ENCODE data around the gene YOD1. TPM values are rescaled to one million over a fixed set of nuclear protein-coding genes. Genes with fewer than 3 reads are reported as not detected.

Gene YOD1
- total RNA-seq, 1 experiment from 2014 or later, result 12.5 TPM

- Histone ChIP-seq H3K4me2 (peak overlapping the region; percentile 70), H3K79me2 (ENCODE audit: low read depth) (no peaks in the 10 kb centered on the region), H3K27me3 (ENCODE audit: insufficient read depth, low read depth) (no peaks in the 10 kb centered on the region), H3K4me1 (replicated peaks; ENCODE audit: insufficient read depth) (peaks cover 71% of the 10 kb centered on the region), H4K20me1 (ENCODE audit: insufficient read depth) (no peaks in the 10 kb centered on the region), H2AFZ (no peak overlapping the region), H3K27ac (peak overlapping the region; percentile 93; the same call in 1 of the 2 replicates), H3K4me3 (no peak overlapping the region), H3K36me3 (ENCODE audit: low read depth) (no peaks in the 10 kb centered on the region), H3F3A (ENCODE audit: insufficient read depth, low read depth) (peaks cover 45% of the 10 kb centered on the region), H3K9me2 (ENCODE audit: insufficient read depth) (no peaks in the 10 kb centered on the region), H3K9me3 (ENCODE audit: insufficient read depth, low read depth) (peaks cover 8% of the 10 kb centered on the region; the same call in 1 of the 2 replicates)
- no TSS peak for BruUV-seq (replicated peaks)
- TF ChIP-seq CTCF (conservative IDR thresholded peaks at IDR 0.05) (no peak), EZH2 (IDR thresholded peaks at IDR 0.05; ENCODE audit: low read depth) (no peak)
- no peak for DNase-seq
- ChIA-PET CTCF (interaction anchor here (1.1 to 2.9 kb wide), 5 partner anchors 14 to 47 kb away, joined by 3 to 13 read pairs (median 11); partner anchors contain the start of genes C1orf116 and PFKFB2), POLR2A (ENCODE audit: unreplicated experiment) (interaction anchor here (1.1 kb wide), 1 partner anchor 14 kb away, joined by 5 read pairs; no protein-coding TSS in a partner anchor)
- intact Hi-C loops (cut with micrococcal nuclease; ENCODE audit: unreplicated experiment), result no loop called here
These were observed 44.9 kb downstream of the YOD1 start for GRCh38 chr1:207006083-207006482.

DNA sequence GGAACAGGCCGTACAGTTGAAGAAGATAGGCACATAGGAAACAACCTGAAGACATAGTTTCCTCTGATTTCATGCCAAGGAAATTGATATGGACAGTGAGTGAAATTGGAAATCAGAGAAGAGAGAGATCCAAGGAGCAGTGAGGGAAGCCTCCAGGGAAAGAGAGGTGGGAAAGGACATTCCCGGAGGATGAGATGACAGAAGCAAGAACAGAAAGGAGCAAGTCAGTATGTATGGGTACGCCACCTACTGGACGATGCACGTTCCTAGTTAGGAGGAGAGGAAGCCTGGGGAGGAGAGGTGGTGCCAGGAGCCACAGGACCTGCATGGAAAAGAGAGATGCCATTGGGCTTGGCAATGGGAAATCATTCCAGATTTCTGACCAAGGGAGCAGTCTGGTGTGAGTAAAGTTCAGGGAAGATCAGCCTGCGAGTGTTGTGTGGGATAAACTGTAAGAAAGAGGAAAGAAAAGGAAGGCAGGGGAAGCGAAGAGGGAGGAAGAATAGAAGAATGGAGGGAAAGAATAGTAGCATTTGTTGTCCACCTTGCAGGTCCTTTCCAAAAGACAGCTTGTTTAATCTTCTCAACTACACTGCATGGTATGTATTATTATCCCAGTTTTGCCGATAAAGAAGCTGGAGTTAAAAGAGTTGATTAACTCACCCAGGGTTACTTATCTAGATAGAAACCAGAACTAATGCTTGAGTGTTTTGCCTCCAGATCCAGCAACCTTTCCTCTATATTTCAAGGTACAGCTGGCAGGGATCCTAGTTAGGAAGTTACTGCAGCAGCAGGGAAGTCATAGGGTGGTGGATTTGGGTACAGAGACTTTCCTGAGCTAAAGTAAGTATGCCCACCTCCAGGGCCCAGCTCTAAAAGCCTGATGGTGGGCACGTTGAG is 45.8 kb downstream of the YOD1 start:
- intact Hi-C loops (cut with micrococcal nuclease; ENCODE audit: unreplicated experiment), result loop anchor here (5.0 kb wide), 1 partner anchor 387 kb away; no protein-coding TSS in a partner anchor
- H3K27me3 ChIP-seq (ENCODE audit: insufficient read depth, low read depth), result no peaks in the 10 kb centered on the region
- H3K9me2 ChIP-seq (ENCODE audit: insufficient read depth), result no peaks in the 10 kb centered on the region
- H3K4me2 ChIP-seq, result peak overlapping the region; percentile 70
- ChIA-PET CTCF (interaction anchor here (0.6 to 2.9 kb wide), 8 partner anchors 15 to 96 kb away, joined by 3 to 13 read pairs (median 6); partner anchors contain the start of genes C1orf116 and PFKFB2), POLR2A (ENCODE audit: unreplicated experiment) (interaction anchor here (0.6 to 1.0 kb wide), 2 partner anchors 10 to 20 kb away, joined by 4 to 5 read pairs; no protein-coding TSS in a partner anchor)
- peaks cover 80% of the 10 kb centered on the region for H3K4me1 ChIP-seq (replicated peaks; ENCODE audit: insufficient read depth)
- no peaks in the 10 kb centered on the region for H3K79me2 ChIP-seq (ENCODE audit: low read depth)
- peaks cover 8% of the 10 kb centered on the region; the same call in 1 of the 2 replicates for H3K9me3 ChIP-seq (ENCODE audit: insufficient read depth, low read depth)
- no peaks in the 10 kb centered on the region for H3K36me3 ChIP-seq (ENCODE audit: low read depth)
- H2AFZ ChIP-seq, result no peak overlapping the region
- peaks cover 54% of the 10 kb centered on the region for H3F3A ChIP-seq (ENCODE audit: insufficient read depth, low read depth)
- H3K27ac ChIP-seq, result peak overlapping the region; percentile 93
- no TSS peak for BruUV-seq (replicated peaks)
- H3K4me3 ChIP-seq, result no peak overlapping the region
- DNase-seq, result peak; percentile 50 to 59
- TF ChIP-seq CTCF (conservative IDR thresholded peaks at IDR 0.05) (peak; percentile 71), EZH2 (IDR thresholded peaks at IDR 0.05; ENCODE audit: low read depth) (no peak)
- H4K20me1 ChIP-seq (ENCODE audit: insufficient read depth), result no peaks in the 10 kb centered on the region

GRCh38 chr1:207003210-207003609 is 47.8 kb downstream of the YOD1 start:
- no TSS peak for BruUV-seq (replicated peaks)
- no peaks in the 10 kb centered on the region for H3K9me2 ChIP-seq (ENCODE audit: insufficient read depth)
- no peak overlapping the region for H3K4me3 ChIP-seq
- no peak for DNase-seq
- H2AFZ ChIP-seq, result no peak overlapping the region
- H3K79me2 ChIP-seq (ENCODE audit: low read depth), result no peaks in the 10 kb centered on the region
- no peaks in the 10 kb centered on the region for H3K36me3 ChIP-seq (ENCODE audit: low read depth)
- no peak for TF ChIP-seq EZH2 (IDR thresholded peaks at IDR 0.05; ENCODE audit: low read depth)
- no peak for TF ChIP-seq CTCF (conservative IDR thresholded peaks at IDR 0.05)
- H3K27me3 ChIP-seq (ENCODE audit: insufficient read depth, low read depth), result no peaks in the 10 kb centered on the region
- POLR2A ChIA-PET (ENCODE audit: unreplicated experiment), result interaction anchor here (1.0 to 1.1 kb wide), 4 partner anchors 17 to 49 kb away, joined by 3 to 12 read pairs (median 4); partner anchors contain the start of genes C1orf116 and PFKFB2
- peak overlapping the region; percentile 93 for H3K27ac ChIP-seq
- CTCF ChIA-PET, result interaction anchor here (0.7 to 2.7 kb wide), 3 partner anchors 21 to 396 kb away, joined by 3 to 12 read pairs (median 5); no protein-coding TSS in a partner anchor
- H3K9me3 ChIP-seq (ENCODE audit: insufficient read depth, low read depth), result peaks cover 2% of the 10 kb centered on the region; the same call in 1 of the 2 replicates
- H3K4me2 ChIP-seq, result peak overlapping the region; percentile 70
- H3K4me1 ChIP-seq (replicated peaks; ENCODE audit: insufficient read depth), result peaks cover 81% of the 10 kb centered on the region
- H3F3A ChIP-seq (ENCODE audit: insufficient read depth, low read depth), result peaks cover 51% of the 10 kb centered on the region
- intact Hi-C loops (cut with micrococcal nuclease; ENCODE audit: unreplicated experiment), result loop anchor here (5.0 kb wide), 1 partner anchor 389 kb away; no protein-coding TSS in a partner anchor
- no peaks in the 10 kb centered on the region for H4K20me1 ChIP-seq (ENCODE audit: insufficient read depth)

All from PC-9 (cell line).